Diencephalon (tissue), 1 donor: Measurements from ENCODE around the gene CD28. TPM values are rescaled to one million over a fixed set of nuclear protein-coding genes. Genes with fewer than 3 reads are reported as not detected.

Experiments used
- small RNA-seq: library from RNA; depleted of rRNA; stranded (forward); fragments of <200 nt; gene quantifications from one replicate; pipeline ENCODE3, GENCODE V24; 2014
- total RNA-seq: library from RNA; depleted of rRNA; stranded (reverse); fragments of >200 nt; gene quantifications from one replicate; pipeline ENCODE4 v1.2.3, GENCODE V29; 2014

The CD28 gene
- total RNA-seq, result 0.69 TPM

DNA sequence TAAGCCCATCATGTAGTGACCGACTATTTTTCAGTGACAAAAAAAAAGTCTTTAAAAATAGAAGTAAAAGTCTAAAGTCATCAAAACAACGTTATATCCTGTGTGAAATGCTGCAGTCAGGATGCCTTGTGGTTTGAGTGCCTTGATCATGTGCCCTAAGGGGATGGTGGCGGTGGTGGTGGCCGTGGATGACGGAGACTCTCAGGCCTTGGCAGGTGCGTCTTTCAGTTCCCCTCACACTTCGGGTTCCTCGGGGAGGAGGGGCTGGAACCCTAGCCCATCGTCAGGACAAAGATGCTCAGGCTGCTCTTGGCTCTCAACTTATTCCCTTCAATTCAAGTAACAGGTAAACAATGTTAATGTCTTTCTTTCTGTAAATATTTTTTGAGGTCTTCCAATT is at the start of gene CD28:
Gene CD28 (plus strand): TSS at position 237 of the 400 bp plus-strand sequence. CDS start 58 bp downstream, at position 295.

Small RNA genes within 50 kb of the gene (small RNA-seq; reads per million reads assigned to genes)
- gene AC125238.1 (not detected), gene RNU6-474P (not detected)

Other genes with a start within 250 kb of the CD28 start
- gene RAPH1, start 171.3 kb upstream of the CD28 start, total RNA-seq, result 59.3 TPM
- gene CTLA4, start 161.1 kb downstream of the CD28 start, total RNA-seq, result 0.23 TPM
- gene ICOS, start 230.1 kb downstream of the CD28 start, total RNA-seq, result not detected